Mammary epithelial cell (primary cell): Measurements from ENCODE around the gene KCND3.

Experiments
- CTCF ChIP-seq, 2 donors: IDR thresholded peaks in 1 of 2; conservative IDR thresholded peaks in 1 of 2; 2 replicates each; pipeline ENCODE4 v1.5.1; 2011 to 2012; ENCODE audit warnings: inconsistent platforms in 2 of 2, low read length in 2 of 2, mild to moderate bottlenecking in 2 of 2, control low read depth in 1 of 2, low read depth in 1 of 2; ENCODE audit not compliant: insufficient read depth in 1 of 2; ENCODE audit errors: extremely low read depth in 1 of 2
- EZH2 ChIP-seq: IDR thresholded peaks from 2 replicates; pipeline ENCODE4 v1.6.1; 2012; ENCODE audit warnings: low read length, inconsistent platforms, borderline replicate concordance

- no peak for TF ChIP-seq CTCF (conservative IDR thresholded peaks at IDR 0.05 in 1 of 2, IDR thresholded peaks at IDR 0.05 in 1 of 2; ENCODE audit: extremely low read depth in 1 of 2, insufficient read depth in 1 of 2, low read depth in 1 of 2, low read length in 2 of 2)
- no peak for TF ChIP-seq EZH2
Observed at GRCh38 chr1:111963985-111964738, 25.3 kb downstream of the KCND3 start.
